Measurements from ENCODE around the gene IFT57.

DNA sequence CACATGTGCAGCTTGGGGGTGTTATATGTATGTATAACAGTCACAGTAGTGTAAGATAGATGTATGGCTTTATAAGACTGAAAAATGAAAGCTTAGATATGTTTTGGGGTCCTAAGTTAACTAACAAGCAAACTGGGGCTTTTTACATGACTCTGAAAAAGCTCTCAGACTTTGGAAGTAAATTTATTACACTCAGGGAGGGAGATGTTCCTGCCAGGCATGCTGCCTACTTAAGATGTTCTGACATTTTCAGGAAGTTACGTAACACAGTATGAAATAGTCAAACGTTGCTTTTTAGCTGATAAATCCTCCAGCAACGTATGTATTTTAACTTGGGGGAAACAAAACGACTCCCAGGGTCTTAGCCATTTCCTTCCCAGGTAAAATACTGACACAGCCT, 1.7 kb upstream of the IFT57 start:
- TF ChIP-seq, protein P1, sequence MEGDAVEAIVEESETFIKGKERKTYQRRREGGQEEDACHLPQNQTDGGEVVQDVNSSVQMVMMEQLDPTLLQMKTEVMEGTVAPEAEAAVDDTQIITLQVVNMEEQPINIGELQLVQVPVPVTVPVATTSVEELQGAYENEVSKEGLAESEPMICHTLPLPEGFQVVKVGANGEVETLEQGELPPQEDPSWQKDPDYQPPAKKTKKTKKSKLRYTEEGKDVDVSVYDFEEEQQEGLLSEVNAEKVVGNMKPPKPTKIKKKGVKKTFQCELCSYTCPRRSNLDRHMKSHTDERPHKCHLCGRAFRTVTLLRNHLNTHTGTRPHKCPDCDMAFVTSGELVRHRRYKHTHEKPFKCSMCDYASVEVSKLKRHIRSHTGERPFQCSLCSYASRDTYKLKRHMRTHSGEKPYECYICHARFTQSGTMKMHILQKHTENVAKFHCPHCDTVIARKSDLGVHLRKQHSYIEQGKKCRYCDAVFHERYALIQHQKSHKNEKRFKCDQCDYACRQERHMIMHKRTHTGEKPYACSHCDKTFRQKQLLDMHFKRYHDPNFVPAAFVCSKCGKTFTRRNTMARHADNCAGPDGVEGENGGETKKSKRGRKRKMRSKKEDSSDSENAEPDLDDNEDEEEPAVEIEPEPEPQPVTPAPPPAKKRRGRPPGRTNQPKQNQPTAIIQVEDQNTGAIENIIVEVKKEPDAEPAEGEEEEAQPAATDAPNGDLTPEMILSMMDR (IDR thresholded peaks at IDR 0.05) = no peak
- no peak for TF ChIP-seq POLR2A (IDR thresholded peaks at IDR 0.05)

All from right lobe of liver (tissue), 4 donors.